Cerebellar cortex (tissue), 1 donor: Measurements from ENCODE around the gene MDH2.
"Not testable (repeated sequence)": the region's sequence is repeated elsewhere in the genome, so short reads cannot be mapped to it uniquely, and the experiment has no call there.

Experiments used
- DNase-seq: peaks from one replicate; pipeline ENCODE4 v3.0.0-alpha.2; 2015; ENCODE audit warnings: low spot score

MDH2 gene

DNA sequence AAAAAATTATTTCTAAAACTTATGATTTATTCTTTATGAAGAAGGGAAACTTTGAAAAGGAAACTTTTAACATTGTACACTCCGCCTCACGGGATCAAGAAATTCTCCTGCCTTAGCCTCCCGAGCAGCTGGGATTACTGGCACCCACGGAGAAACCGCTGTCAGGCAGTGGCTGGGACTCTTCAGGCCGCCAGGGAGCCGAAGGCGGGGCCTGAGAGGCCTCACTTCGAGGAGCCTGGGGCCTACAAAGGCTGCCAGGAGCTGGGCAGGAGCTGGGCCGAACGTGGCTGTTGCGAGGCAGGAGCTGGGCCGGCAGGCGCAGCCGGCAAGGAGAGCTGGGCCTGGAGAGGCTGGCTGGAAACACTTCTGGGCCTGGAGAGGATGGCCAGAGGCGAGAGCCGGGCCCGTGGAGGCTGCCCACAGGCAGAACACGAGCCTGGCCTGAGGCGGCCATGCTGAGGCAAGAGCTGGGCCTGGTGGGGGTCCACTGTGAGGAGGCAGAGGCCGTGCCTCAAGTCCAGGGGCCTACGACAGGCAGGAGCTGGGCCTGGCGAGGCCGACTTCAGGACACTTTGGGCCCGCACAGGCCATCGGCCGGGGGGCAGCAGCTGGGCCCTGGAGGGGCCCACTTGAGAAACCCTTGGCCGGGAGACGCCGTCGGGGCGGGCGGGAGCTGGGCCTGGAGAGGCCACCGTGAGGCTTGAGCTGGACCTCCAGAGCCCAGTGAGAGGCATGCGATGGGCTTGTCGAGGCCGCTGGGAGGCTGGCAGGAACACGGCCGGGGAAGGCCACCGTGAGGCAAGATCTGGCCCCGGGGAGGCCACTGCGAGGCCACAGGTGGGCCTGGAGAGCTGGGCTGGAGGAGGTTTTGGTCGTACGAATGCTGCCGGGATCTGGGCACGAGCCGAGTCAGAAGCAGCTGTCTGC lies 23.7 kb downstream of the MDH2 start:
- no peak for DNase-seq

DNA sequence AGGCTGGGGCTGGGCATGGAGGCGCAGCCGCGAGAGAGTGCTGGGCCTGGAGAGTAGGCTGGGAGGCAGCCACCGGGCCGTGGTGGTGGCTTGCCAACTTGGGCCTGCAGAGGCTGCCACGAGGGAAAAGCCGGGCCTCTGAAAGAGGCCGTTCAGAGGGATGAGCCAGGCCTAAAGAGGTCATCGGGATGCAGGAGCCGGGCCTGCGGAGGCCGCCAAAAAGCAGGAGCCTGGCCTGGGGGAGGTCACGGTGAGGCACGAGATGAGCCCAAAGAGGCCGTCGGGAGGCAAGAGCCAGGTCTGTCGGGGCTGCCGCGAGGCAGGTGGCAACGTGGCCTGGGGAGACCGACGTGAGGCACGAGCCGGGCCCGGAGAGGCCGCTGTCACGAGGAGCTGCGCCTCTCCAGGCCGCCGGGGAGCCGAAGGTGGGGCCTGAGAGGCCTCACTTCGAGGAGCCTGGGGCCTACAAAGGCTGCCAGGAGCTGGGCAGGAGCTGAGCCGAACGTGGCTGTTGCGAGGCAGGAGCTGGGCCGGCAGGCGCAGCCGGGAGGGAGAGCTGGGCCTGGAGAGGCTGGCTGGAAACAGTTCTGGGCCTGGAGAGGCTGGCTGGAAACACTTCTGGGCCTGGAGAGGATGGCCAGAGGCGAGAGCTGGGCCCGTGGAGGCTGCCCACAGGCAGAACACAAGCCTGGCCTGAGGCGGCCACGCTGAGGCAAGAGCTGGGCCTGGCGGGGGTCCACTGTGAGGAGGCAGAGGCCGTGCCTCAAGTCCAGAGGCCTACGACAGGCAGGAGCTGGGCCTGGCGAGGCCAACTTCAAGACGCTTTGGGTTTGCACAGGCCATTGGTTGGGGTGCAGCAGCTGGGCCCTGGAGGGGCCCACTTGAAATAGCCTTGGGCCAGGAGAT lies 24.6 kb downstream of the MDH2 start:
- no peak for DNase-seq

DNA sequence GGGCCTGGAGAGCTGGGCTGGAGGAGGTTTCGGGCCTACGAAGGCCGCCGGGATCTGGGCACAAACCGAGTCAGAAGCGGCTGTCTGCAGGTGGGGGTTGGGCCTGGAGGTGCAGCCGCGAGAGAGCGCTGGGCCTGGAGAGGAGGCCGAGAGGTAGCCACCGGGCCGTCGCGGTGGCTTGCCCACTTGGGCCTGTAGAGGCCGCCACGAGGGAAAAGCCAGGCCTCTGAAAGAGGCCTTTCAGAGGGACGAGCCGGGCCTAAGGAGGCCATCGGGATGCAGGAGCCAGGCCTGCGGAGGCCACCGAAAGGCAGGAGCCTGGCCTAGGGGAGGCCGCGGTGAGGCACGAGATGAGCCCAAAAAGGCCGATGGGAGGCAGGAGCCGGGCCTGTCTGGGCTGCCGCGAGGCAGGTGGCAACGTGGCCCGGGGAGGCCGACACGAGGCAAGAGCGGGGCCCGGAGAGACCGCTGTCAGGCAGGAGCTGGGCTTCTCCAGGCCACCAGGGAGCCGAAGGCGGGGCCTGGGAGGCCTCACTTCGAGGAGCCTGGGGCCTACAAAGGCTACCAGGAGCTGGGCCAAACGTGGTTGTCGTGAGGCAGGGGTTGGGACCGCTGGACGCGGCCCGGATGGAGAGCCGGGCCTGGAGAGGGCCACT lies 25.6 kb downstream of the MDH2 start:
- no peak for DNase-seq

DNA sequence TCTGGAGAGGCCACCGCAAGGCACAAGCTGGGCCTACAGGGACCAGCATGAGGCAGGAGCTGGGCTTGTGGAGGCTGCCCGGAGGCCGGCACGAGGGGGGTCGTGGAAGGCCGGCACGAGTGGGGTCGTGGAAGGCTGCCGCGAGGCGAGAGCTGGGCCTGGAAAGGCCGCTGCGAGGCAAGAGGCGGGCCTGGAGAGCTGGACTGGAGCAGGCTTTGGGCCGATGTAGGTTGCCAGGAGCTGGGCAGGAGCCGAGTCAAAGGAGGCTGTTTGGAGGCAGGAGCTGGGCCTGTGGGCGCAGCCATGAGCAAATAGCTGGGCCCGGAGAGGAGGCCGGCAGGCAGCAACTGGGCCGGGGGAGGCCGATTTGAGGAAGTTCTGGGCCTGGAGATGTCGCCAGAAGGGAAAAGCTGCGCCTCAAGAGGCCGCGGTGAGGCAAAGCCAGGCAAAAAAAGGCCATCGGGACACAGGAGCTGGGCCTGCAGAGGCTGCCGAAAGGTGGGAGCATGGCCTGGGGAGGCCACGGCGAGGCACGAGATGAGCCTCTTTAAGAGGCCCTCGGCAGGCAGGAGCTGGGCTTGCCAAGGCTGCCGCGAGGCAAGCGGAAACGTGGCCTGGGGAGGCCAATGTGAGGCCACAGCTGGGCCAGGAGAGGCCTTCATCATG lies 26.5 kb downstream of the MDH2 start:
- DNase-seq = no peak

DNA sequence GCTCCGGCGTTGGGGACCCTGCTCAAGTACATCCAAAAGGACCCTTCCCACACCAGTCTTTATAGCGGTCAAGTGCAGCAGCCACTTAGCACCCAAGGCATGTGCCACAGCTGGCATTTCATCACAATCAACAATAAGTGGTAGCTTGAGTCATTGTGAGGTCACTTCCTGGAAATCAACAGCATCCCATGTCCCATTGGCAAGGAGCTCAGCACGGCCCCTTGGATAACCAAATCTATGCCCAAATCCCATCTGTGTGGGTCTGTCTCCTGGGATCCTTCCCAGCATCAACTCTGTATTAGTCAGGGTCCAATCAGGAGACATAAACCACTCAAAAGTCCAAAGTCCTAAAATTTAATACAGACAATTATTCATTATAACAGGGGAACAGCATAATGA lies 27.1 kb downstream of the MDH2 start:
- DNase-seq = no peak

DNA sequence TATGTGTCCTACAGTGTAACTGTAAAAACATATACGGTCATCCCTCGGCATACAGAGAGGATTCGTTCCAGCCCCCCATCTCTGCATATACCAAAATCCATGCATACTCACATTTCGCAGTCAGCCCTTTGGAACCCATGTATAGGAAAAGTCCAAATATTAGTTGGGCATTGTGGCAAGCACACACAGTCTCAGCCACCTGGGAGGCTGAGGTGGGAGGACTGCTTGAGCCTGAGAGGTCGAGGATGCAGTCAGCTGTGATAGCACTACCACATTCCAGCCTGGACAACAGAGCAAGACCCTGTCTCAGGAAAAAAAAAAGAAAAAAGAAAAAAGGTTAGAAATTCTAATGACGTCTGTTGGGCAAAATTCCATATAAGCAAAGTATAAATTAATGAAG lies 29.1 kb downstream of the MDH2 start:
- no peak for DNase-seq

DNA sequence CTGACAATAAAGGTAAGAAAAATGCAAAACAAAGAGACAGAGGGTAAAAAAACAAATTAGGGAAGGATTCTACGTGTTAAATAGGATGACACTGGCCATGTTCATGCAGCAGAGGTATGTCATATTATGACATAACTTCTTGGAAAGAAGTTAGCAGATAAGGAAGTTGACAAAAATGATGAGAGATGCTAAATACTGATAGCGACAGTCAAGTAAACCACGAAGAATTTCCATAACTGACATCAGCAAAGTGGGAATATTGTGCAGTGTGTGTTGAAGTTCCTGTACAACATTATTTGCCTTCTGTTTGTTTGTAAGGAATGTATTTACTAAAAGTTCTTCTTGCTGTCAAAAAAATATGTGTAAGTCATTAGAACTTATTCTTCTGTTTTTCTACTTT lies 29.5 kb downstream of the MDH2 start:
- DNase-seq = no peak

DNA sequence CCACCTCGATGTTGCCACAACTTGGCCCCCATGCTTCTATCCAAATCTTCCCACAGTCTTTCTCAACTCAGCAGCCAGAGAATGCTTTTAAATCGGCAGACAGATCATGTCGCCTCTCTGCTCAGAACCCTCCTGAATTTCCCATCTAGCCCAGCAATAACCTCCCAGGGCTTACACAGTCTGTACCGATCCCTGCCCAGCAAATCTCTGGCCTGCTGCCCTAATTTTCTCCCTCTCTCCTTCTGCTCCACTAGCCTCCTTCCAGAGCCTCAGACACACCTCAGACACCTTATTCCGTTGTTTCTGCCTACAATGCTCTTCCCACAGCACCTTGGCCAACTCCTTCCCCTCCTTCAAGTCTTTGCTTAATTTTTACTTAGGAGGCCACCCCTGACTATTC lies 32.3 kb downstream of the MDH2 start:
- peak; percentile 51 for DNase-seq

DNA sequence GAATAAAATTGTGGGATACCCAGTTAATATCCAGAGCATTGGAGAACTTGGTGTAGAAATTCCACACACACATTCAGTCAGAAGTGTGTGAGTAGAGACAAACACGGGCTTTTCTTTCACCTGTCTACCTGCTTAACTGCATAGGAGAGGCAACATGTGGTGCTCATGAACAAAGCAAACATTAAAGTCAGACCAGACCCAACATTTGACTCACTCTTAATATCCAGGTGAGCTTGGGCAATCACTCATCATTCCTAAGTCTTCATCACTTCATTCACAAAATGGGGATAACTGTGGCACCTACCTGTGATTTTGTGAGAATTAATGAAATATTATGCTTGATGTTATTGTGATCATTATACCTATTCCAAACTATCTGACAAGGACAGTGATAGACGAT lies 36.2 kb downstream of the MDH2 start:
- DNase-seq = not testable (repeated sequence)

DNA sequence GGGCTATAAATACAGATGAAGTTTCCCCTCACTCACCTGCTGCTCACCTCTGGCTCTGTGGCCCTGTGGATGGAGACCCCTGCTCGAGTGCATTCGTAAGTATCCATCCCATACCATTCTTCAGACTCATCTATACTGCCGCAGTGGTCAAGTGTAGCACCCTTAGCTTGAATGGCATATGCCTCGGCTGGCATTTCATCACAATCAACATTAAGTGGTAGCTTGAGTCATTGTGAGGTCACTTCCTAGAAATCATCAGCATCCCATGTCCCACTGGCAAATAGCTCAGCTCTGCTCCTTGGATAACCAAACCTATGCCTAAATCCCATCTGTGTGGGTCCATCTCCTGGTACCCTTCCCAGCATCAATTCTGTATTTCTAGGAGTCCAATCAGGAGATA lies 38.2 kb downstream of the MDH2 start:
- no peak for DNase-seq

DNA sequence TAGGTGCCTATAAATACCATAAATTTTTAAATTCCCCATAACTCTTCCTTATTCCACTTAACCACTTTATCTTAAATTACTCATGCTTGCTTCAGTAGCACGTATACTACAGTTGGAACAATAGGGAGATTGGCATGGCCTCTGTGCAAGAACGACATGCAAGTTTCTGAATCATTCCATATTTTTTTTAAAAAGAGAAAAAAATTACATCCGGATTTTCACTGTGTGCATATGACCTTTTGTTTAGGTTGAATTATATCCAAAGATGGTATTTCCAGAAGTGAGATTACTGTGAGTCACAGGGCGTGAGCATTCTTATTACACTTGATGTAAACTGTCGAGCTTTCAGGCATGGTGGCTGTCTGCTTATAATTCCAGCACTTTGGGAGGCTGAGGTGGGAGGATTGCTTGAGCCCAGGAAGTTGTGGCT lies 39.5 kb downstream of the MDH2 start:
- DNase-seq = not testable (repeated sequence)

DNA sequence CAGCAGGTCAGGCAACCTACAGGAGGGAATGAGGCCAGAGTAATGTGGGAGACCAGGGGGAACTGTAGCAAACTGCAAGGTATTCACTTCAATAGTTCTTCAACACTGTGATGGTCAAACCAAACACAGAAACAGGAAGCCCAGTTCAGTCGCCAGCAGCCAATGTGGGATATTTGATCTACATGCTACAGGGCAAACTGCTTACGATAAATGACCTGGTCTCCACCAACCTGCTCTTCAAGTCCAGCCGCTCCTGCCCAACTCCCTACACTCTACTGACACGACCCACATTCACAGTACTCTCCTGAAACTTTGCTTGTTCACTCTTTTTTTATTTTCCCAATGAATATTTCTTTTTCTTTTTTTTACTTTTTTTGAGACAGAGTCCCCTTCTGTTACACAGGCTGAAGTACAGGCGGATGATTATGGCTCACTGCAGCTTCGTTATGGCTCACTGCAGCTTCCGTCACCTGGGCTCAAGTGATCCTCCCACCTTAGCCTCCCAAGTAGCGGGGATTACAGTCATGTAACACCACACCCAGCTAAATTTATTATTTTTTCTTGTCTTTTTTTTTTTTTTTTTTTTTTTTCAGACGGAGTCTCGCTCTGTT lies 42.1 kb downstream of the MDH2 start:
- no peak for DNase-seq

DNA sequence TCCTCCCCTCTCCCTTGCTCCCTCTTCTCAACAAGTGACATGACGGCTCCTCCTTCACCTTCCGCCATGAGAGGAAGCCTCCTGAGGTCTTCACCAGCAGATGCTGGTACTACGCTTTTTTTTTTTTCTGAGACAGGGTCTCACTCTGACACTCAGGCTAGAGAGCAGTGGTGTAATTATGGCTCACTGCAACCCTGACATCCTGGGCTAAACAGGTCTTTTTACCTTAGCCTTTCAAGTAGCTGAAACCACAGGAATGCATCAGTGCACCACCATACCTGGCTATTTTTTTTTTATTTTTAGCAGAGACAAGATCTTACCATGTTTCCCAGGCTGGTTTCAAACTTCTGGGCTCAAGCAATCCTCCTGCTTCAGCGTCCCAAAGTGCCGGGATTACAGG lies 43.6 kb downstream of the MDH2 start:
- DNase-seq = no peak

DNA sequence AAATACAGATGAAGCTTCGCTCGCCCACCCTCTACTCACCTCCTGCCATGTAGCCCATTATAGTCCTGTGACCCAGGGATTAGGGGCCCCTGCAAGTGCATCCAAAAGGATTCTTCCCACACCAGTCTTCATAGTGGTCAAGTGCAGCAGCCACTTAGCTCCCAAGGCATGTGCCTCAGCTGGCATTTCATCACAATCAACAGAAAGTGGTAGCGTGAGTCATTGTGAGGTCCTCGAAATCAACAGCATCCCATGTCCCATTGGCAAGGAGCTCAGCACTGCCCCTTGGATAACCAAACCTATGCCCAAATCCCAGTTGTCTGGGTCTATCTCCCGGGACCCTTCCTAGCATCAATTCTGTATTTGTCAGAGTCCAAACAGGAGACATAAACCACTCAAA lies 45.6 kb downstream of the MDH2 start:
- DNase-seq = not testable (repeated sequence)

DNA sequence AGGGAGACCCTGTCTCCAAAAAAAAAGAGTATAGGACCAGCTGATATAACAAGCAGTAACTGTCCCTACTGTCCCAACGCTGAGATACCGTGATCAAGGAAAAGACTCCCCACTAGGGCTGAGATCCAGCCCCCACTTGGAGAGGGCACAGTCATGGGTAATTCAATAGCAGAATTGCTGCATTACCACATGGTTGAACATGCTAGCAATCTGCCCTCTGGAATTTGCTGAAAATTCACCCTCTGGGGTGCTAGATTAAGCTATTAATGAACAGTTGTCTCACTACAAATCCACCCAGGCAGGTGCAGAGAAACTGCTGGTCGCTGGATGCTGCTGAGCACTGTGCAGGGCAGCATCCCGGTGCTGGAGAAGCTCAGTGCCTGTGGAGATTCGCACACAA lies 46.4 kb downstream of the MDH2 start:
- not testable (repeated sequence) for DNase-seq

DNA sequence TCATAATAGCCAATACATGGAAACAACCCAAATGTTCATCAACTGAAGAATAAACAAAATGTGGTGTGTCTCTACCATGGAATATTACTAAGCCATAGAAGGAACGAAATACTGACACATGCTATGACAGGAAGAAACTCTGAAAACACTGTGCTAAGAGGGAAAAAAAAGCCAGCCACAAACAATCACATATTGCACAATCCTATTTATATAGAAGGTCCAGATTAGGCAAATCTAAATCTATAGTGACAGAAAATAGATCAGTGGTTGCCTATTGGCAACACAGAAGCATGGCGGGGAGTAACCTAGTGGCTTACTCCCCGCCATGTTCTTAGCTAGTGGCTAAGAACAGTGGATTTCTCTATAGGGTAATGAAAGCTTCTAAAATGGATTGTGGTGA lies 48.0 kb downstream of the MDH2 start:
- DNase-seq = no peak

DNA sequence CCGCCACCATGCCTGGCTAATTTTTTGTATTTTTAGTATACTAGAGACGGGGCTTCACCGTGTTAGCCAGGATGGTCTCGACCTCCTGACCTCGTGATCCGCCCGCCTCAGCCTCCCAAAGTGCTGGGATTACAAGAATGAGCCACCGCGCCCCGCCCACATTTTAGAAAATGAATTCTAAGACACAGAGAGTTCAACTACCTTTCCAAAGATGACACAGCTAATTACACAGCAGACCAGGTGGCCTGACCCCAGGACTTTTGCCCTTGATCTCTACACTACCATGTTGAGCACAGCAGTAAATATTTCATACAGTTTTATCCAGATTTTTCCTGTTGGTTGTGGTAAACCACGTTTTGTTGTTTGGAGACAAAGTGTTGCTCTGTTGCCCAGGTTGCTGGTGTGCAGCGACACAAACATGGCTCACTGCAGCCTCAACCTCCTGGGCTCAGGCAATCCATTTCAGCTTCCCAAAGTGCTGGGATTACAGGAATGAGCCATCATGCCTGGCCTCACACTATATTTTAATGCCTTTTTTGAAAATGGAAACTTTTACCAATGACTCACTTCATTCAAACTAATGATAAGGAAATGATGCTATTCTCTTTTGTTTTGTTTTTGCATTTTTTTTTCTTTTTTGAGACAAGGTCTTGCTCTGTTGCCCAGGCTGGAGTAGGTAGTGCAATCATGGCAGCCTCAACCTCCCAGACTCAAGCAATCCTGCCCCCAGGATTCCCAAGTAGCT lies 54.0 kb downstream of the MDH2 start:
- not testable (repeated sequence) for DNase-seq

DNA sequence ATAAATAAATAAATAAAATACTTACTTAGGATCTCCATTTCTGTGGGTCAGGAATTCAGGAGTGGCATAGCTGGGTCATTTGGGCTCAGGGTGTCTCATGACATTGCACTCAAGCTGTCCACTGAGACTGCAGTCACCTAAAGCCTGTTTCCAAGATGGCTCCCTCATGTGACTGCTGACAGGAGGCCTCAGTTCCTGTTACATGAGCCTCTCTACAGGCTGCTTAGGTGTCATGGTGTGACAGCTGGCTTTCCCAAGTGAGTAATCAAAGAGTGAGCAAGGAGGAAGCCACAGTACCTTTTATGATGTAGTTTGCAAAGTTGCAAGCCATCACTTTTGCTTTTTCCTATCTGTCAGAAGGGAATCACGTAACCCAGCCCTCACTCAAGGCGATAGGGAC lies 55.9 kb downstream of the MDH2 start:
- not testable (repeated sequence) for DNase-seq

DNA sequence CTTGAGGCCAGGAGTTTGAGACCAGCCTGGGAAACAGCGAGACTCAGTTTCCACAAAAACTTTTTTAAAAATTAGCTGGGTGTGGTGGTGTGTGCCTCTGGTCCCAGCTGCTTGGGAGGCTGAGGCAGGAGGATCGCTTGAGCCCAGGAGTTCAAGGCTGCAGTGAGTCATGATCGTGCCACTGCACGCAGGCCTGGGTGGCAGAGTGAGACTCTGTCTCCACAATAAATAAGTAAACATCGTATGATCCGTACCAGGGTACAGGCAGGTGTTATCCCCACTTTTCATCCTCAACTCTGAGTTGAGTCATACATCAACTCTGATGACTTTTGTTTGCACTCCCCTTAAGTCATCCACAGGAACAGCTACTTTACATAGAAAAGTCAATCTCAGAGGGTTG lies 58.2 kb downstream of the MDH2 start:
- not testable (repeated sequence) for DNase-seq

DNA sequence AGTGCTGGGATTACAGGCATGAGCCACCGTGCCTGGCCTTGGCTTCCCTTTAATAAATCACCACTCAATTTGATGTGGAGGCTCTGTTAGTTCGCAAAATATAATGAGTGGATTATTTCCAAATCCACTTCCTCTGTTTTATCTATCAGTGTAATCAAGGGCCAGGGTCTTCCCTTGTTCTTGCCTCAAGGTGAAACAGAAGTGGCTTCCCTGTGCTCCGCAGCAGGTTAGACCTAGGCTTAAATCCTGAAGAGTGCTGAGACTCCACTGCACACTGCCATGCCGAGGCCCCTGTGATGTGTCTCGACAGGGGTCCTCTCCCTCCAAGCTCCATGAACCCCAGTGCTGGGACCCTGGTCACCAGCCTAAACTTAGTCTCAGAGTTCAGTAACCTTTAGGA lies 59.0 kb downstream of the MDH2 start:
- no peak for DNase-seq
